Uterine smooth muscle cell (primary cell): ENCODE data around the gene SYT8. TPM values are rescaled to one million over a fixed set of nuclear protein-coding genes. Genes with fewer than 3 reads are reported as not detected.

Experiments
- total RNA-seq: library from RNA; depleted of rRNA; stranded (reverse); fragments of >200 nt; gene quantifications from 2 replicates; pipeline ENCODE4 v1.2.3, GENCODE V29; 2014

Gene SYT8
- not detected in 2 replicates for total RNA-seq

GRCh38 chr11:1834779-1835670 lies at the start of gene SYT8:
SYT8 (plus strand) TSS chr11:1834990; CDS start chr11:1835106, 116 bp downstream.

GRCh38 chr11:1838426-1839144 lies 3.8 kb downstream of the SYT8 start, which contains the start of gene TNNI2:
TNNI2 (plus strand) TSS chr11:1838981; CDS start chr11:1839697, 716 bp downstream.

GRCh38 chr11:1852877-1853276 lies 18.1 kb downstream of the SYT8 start, which contains the start of gene LSP1:
LSP1 (plus strand) TSS chr11:1853084; CDS start chr11:1853145, 61 bp downstream.

Other genes starting within 250 kb of the SYT8 start
- gene KRTAP5-1, start 249.7 kb upstream of the SYT8 start, total RNA-seq = not detected in 2 replicates
- gene KRTAP5-2, start 236.7 kb upstream of the SYT8 start, total RNA-seq = not detected in 2 replicates
- gene KRTAP5-3, start 226.5 kb upstream of the SYT8 start, total RNA-seq = not detected in 2 replicates
- not detected in 2 replicates for gene KRTAP5-4, start 212.9 kb upstream of the SYT8 start, total RNA-seq
- not detected in 2 replicates for gene KRTAP5-5, start 205.2 kb upstream of the SYT8 start, total RNA-seq
- not detected in 2 replicates for gene KRTAP5-6, start 137.8 kb upstream of the SYT8 start, total RNA-seq
- 0.89 and 1.5 TPM in 2 replicates for gene IFITM10, start 84.4 kb upstream of the SYT8 start, total RNA-seq
- 125 and 288 TPM in 2 replicates for gene CTSD, start 71.1 kb upstream of the SYT8 start, total RNA-seq
- gene TNNI2, start 4.0 kb downstream of the SYT8 start, total RNA-seq = not detected in 2 replicates
- gene LSP1, start 18.1 kb downstream of the SYT8 start, total RNA-seq = 0.33 and 0.62 TPM in 2 replicates
- not detected in 2 replicates for gene PRR33, start 56.9 kb downstream of the SYT8 start, total RNA-seq
- gene TNNT3, start 84.7 kb downstream of the SYT8 start, total RNA-seq = not detected in 2 replicates
- 229 and 349 TPM in 2 replicates for gene MRPL23, start 112.3 kb downstream of the SYT8 start, total RNA-seq
- 0.50 and 0.55 TPM in 2 replicates for gene H19, start 162.9 kb downstream of the SYT8 start, total RNA-seq